Measurements from ENCODE around the gene MRPS14.
A peak's percentile ranks its signal among the peaks of the same experiment; 100 is the strongest.
"Not testable (repeated sequence)": the region's sequence is repeated elsewhere in the genome, so short reads cannot be mapped to it uniquely, and the experiment has no call there.

The MRPS14 gene

GRCh38 chr1:175023922-175024242, 657 bp upstream of the MRPS14 start:
- DNase-seq (ENCODE audit: low read depth in 2 of 2): not testable (repeated sequence)

GRCh38 chr1:175019524-175019923, 3.7 kb downstream of the MRPS14 start:
- DNase-seq (ENCODE audit: low read depth in 2 of 2): no peak

- no peak for DNase-seq (ENCODE audit: low read depth in 2 of 2)
Measured at GRCh38 chr1:175015243-175015642, 8.0 kb downstream of the MRPS14 start.

GRCh38 chr1:175013445-175013844, 9.8 kb downstream of the MRPS14 start:
- no peak for DNase-seq (ENCODE audit: low read depth in 2 of 2)

- DNase-seq (ENCODE audit: low read depth in 2 of 2): no peak
Measured at GRCh38 chr1:175009532-175009931, 13.7 kb downstream of the MRPS14 start.

- no peak for DNase-seq (ENCODE audit: low read depth in 2 of 2)
Measured at GRCh38 chr1:175005085-175005783, 18.0 kb downstream of the MRPS14 start.

GRCh38 chr1:175003521-175003920, 19.7 kb downstream of the MRPS14 start:
- no peak for DNase-seq (ENCODE audit: low read depth in 2 of 2)

GRCh38 chr1:175002910-175003517, 20.2 kb downstream of the MRPS14 start:
- DNase-seq (ENCODE audit: low read depth in 2 of 2): no peak

GRCh38 chr1:175000697-175001187, 22.5 kb downstream of the MRPS14 start:
- DNase-seq (ENCODE audit: low read depth in 2 of 2): no peak

GRCh38 chr1:174999936-175000696, 23.1 kb downstream of the MRPS14 start, which contains the start of gene CACYBP:
Gene CACYBP (plus strand): TSS chr1:174999947. CDS start chr1:175000181, 234 bp downstream.
- no peak for DNase-seq (ENCODE audit: low read depth in 2 of 2)

GRCh38 chr1:174999216-174999935, 23.8 kb downstream of the MRPS14 start:
- DNase-seq (ENCODE audit: low read depth in 2 of 2): peak; percentile 93 to 94

- DNase-seq (ENCODE audit: low read depth in 2 of 2): no peak
Measured at GRCh38 chr1:174998569-174999215, 24.5 kb downstream of the MRPS14 start.

- no peak for DNase-seq (ENCODE audit: low read depth in 2 of 2)
Measured at GRCh38 chr1:174997041-174997440, 26.2 kb downstream of the MRPS14 start.

- no peak for DNase-seq (ENCODE audit: low read depth in 2 of 2)
Measured at GRCh38 chr1:174996476-174996875, 26.7 kb downstream of the MRPS14 start.

GRCh38 chr1:174995916-174996315, 27.3 kb downstream of the MRPS14 start:
- DNase-seq (ENCODE audit: low read depth in 2 of 2): no peak

GRCh38 chr1:174995121-174995520, 28.1 kb downstream of the MRPS14 start:
- DNase-seq (ENCODE audit: low read depth in 2 of 2): no peak

GRCh38 chr1:174991473-174991872, 31.8 kb downstream of the MRPS14 start:
- no peak for DNase-seq (ENCODE audit: low read depth in 2 of 2)

- DNase-seq (ENCODE audit: low read depth in 2 of 2): no peak
Measured at GRCh38 chr1:174990382-174990999, 32.7 kb downstream of the MRPS14 start.

- no peak for DNase-seq (ENCODE audit: low read depth in 2 of 2)
Measured at GRCh38 chr1:174989536-174990220, 33.5 kb downstream of the MRPS14 start.

- DNase-seq (ENCODE audit: low read depth in 2 of 2): no peak
Measured at GRCh38 chr1:174988986-174989385, 34.2 kb downstream of the MRPS14 start.
